H9 (cell line): Measurements from ENCODE around the gene GRHPR. TPM values are rescaled to one million over a fixed set of nuclear protein-coding genes. Genes with fewer than 3 reads are reported as not detected.
A peak's percentile ranks its signal among the peaks of the same experiment; 100 is the strongest.

Source experiments
- DNase-seq: peaks from one replicate; pipeline ENCODE4 v3.0.0-alpha.2; 2017
- H2AFZ ChIP-seq: one replicate; pipeline ENCODE4 v1.6.1; 2013; ENCODE audit warnings: mild to moderate bottlenecking, low read length, control low read depth, moderate library complexity
- H2AK5ac ChIP-seq: 2 replicates; pipeline ENCODE4 v1.6.1; 2013; ENCODE audit warnings: low read length, control low read depth, mixed read lengths; ENCODE audit not compliant: insufficient read length
- H2BK120ac ChIP-seq: one replicate; pipeline ENCODE4 v1.6.1; 2013; ENCODE audit warnings: low read depth, mild to moderate bottlenecking, low read length, control low read depth, inconsistent platforms; ENCODE audit not compliant: poor library complexity, severe bottlenecking
- H2BK12ac ChIP-seq: 2 replicates; pipeline ENCODE4 v1.6.1; 2013; ENCODE audit warnings: low read length, control low read depth, mixed read lengths, low read depth; ENCODE audit not compliant: insufficient read length
- H2BK15ac ChIP-seq: 2 replicates; pipeline ENCODE4 v1.6.1; 2013; ENCODE audit warnings: low read depth, low read length, control low read depth
- H2BK20ac ChIP-seq: one replicate; pipeline ENCODE4 v1.6.1; 2013; ENCODE audit warnings: low read depth, mild to moderate bottlenecking, low read length, control low read depth, inconsistent platforms; ENCODE audit not compliant: poor library complexity, severe bottlenecking
- H2BK5ac ChIP-seq: 2 replicates; pipeline ENCODE4 v1.6.1; 2013; ENCODE audit warnings: low read length, control low read depth, mixed read lengths; ENCODE audit not compliant: insufficient read length
- H3K14ac ChIP-seq: 2 replicates; pipeline ENCODE4 v1.6.1; 2013; ENCODE audit warnings: low read length, control low read depth; ENCODE audit not compliant: insufficient read depth
- H3K18ac ChIP-seq: 2 replicates; pipeline ENCODE4 v1.6.1; 2013; ENCODE audit warnings: low read depth, mild to moderate bottlenecking, mixed read lengths, low read length, control low read depth; ENCODE audit not compliant: insufficient read length
- H3K23ac ChIP-seq: 2 replicates; pipeline ENCODE4 v1.6.1; 2013; ENCODE audit warnings: low read length, control low read depth, mixed read lengths, low read depth; ENCODE audit not compliant: insufficient read length
- H3K23me2 ChIP-seq: 2 replicates; pipeline ENCODE4 v1.6.1; 2013; ENCODE audit warnings: low read depth, mild to moderate bottlenecking, mixed read lengths, low read length, control low read depth; ENCODE audit not compliant: insufficient read length, poor library complexity, severe bottlenecking
- H3K27ac ChIP-seq: 2 replicates; pipeline ENCODE4 v1.5.1; 2013; ENCODE audit warnings: low read length, control low read depth, mixed read lengths, low read depth; ENCODE audit not compliant: insufficient read length
- H3K27me3 ChIP-seq: 2 replicates; pipeline ENCODE4 v1.6.1; 2013; ENCODE audit warnings: low read length, control low read depth, inconsistent platforms; ENCODE audit not compliant: insufficient read depth
- H3K4ac ChIP-seq: 2 replicates; pipeline ENCODE4 v1.6.1; 2013; ENCODE audit warnings: low read depth, mild to moderate bottlenecking, control low read depth, inconsistent platforms, low read length, moderate library complexity
- H3K4me1 ChIP-seq: 2 replicates; pipeline ENCODE4 v1.6.1; 2013; ENCODE audit warnings: low read length, control low read depth, inconsistent platforms; ENCODE audit not compliant: insufficient read depth
- H3K4me2 ChIP-seq: 2 replicates; pipeline ENCODE4 v1.6.1; 2013; ENCODE audit warnings: low read length, control low read depth, mixed read lengths; ENCODE audit not compliant: insufficient read length, insufficient read depth
- H3K56ac ChIP-seq: 2 replicates; pipeline ENCODE4 v1.6.1; 2013; ENCODE audit warnings: low read depth, mild to moderate bottlenecking, mixed read lengths, low read length, control low read depth; ENCODE audit not compliant: insufficient read length
- H3K79me1 ChIP-seq: 2 replicates; pipeline ENCODE4 v1.6.1; 2013; ENCODE audit warnings: low read depth, mild to moderate bottlenecking, moderate library complexity, low read length, control low read depth, inconsistent platforms; ENCODE audit not compliant: insufficient read depth, poor library complexity, severe bottlenecking
- H3K79me2 ChIP-seq: 2 replicates; pipeline ENCODE4 v1.6.1; 2013; ENCODE audit warnings: low read length, control low read depth, inconsistent platforms; ENCODE audit not compliant: insufficient read depth
- H3K9ac ChIP-seq: 2 replicates; pipeline ENCODE4 v1.6.1; 2013; ENCODE audit warnings: low read length, control low read depth, mixed read lengths; ENCODE audit not compliant: insufficient read length; ENCODE audit errors: extremely low read depth
- H3K9me3 ChIP-seq: one replicate; pipeline ENCODE4 v1.6.1; 2013; ENCODE audit warnings: low read depth, low read length, inconsistent platforms; ENCODE audit not compliant: control insufficient read depth
- H3T11ph ChIP-seq: one replicate; pipeline ENCODE4 v1.6.1; 2013; ENCODE audit warnings: mild to moderate bottlenecking, low read length, control low read depth, inconsistent platforms
- H4K20me1 ChIP-seq: one replicate; pipeline ENCODE4 v1.6.1; 2013; ENCODE audit not compliant: control insufficient read depth, insufficient read length, insufficient read depth
- H4K5ac ChIP-seq: 2 replicates; pipeline ENCODE4 v1.6.1; 2013; ENCODE audit warnings: low read depth, mild to moderate bottlenecking, mixed read lengths, low read length, control low read depth; ENCODE audit not compliant: insufficient read length
- H4K8ac ChIP-seq: replicated peaks from 2 replicates; pipeline ENCODE4 v1.6.1; 2013; ENCODE audit warnings: low read length, control low read depth, mixed read lengths, low read depth; ENCODE audit not compliant: insufficient read length
- H4K91ac ChIP-seq: 2 replicates; pipeline ENCODE4 v1.6.1; 2013; ENCODE audit warnings: low read depth, mild to moderate bottlenecking, moderate library complexity, mixed read lengths, low read length, control low read depth; ENCODE audit not compliant: insufficient read length
- H3K27ac Mint-ChIP-seq, 3 experiments: 2 replicates in 2 of 3; 3 replicates in 1 of 3; pipeline ENCODE4 v1.8.0; 2020 to 2021; ENCODE audit warnings: mixed read lengths in 3 of 3, mild to moderate bottlenecking in 1 of 3, moderate library complexity in 1 of 3
- H3K27me3 Mint-ChIP-seq: 2 replicates; pipeline ENCODE4 v1.8.0; 2021; ENCODE audit warnings: low read depth, mild to moderate bottlenecking, moderate library complexity, mixed read lengths
- H3K36me3 Mint-ChIP-seq, 3 experiments: 2 replicates in 2 of 3; 3 replicates in 1 of 3; pipeline ENCODE4 v1.8.0; 2020 to 2021; ENCODE audit warnings: low read depth in 3 of 3, mixed read lengths in 3 of 3; ENCODE audit not compliant: insufficient read depth in 1 of 3
- H3K4me1 Mint-ChIP-seq, 2 experiments: 2 replicates each; pipeline ENCODE4 v1.8.0; 2020; ENCODE audit warnings: mixed read lengths in 2 of 2
- H3K4me3 Mint-ChIP-seq, 2 experiments: 2 replicates in 1 of 2; 3 replicates in 1 of 2; pipeline ENCODE4 v1.8.0; 2020 to 2021; ENCODE audit warnings: mild to moderate bottlenecking in 2 of 2, mixed read lengths in 2 of 2, moderate library complexity in 1 of 2
- H3K9me3 Mint-ChIP-seq, 2 experiments: 2 replicates in 1 of 2; 3 replicates in 1 of 2; pipeline ENCODE4 v1.8.0; 2020; ENCODE audit warnings: mild to moderate bottlenecking in 2 of 2, mixed read lengths in 2 of 2, moderate library complexity in 1 of 2
- WGBS: extraction: QIAGEN DNeasy Blood & Tissue Kit; methylation state at CpG from one replicate; pipeline ENCODE4 v1.1.7; 2013; ENCODE audit warnings: missing lambda C conversion rate, low lambda C conversion rate, mixed read lengths; ENCODE audit not compliant: insufficient read length; ENCODE audit errors: extremely low coverage; 5-methylcytosine and 5-hydroxymethylcytosine counted together
- total RNA-seq: library from RNA; stranded (reverse); gene quantifications from 2 replicates; pipeline ENCODE4 v1.2.1, GENCODE V29; 2021
- TF ChIP-seq, protein P1 (sequence below): fragments of 200-600 bp; sonication (generic); conservative IDR thresholded peaks from 3 replicates; pipeline ENCODE4 v1.8.0; 2021; ENCODE audit warnings: antibody characterized with exemption, mild to moderate bottlenecking

GRHPR gene
- total RNA-seq, 1 experiment from 2014 or later, result 97.9 TPM

DNA sequence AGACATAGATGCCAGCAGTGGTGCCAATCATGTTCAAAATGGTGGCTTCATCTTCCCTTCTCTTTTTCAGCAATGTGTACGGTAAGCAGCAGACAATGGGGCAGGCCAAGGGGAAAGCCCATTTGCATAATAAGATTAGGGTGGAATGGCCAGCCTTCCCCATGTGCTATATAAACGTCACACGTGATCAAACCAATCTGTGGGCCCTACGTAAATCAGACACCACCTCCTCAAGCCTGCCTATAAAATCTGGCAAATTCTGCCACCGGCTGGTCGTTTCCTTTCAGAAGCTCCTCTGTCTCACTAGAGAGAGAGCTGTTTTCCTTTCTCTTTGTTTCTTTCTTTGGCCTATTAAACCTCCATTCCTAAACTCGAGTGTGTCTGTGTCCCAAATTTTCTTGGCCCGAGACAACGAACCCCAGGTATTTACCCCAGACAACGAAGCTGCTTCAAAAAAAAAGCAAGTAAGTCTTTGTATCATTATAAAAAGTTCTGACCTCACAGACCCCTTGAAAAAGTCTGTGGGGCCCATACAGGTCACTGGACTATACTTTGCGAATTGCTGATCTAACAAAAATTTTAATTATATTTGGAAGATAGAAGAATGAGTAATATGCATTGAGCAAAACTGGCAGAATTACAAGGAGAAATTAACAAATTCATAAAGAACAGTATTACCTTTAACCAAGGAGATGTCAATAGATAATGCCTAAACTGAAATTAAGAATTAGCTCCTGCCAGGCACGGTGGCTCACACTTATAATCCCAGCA lies 27.6 kb downstream of the GRHPR start:
- DNase-seq, result no peak
- Histone ChIP-seq H3K23ac (no peak overlapping the region), H3K27ac (no peak overlapping the region), H2BK120ac (no peak overlapping the region), H3K4ac (no peak overlapping the region), H3K4me1 (no peaks in the 10 kb centered on the region), H2AK5ac (no peak overlapping the region), H3K9me3 (no peaks in the 10 kb centered on the region), H3K9ac (no peak overlapping the region), H3K14ac (no peak overlapping the region), H3K23me2 (no peaks in the 10 kb centered on the region), H4K20me1 (no peaks in the 10 kb centered on the region), H3K56ac (no peak overlapping the region), H2BK15ac (no peak overlapping the region), H3K79me2 (peaks cover 11% of the 10 kb centered on the region), H2AFZ (no peak overlapping the region), H4K8ac (no peak overlapping the region), H3K4me2 (no peak overlapping the region), H2BK12ac (no peak overlapping the region), H3K27me3 (no peaks in the 10 kb centered on the region), H4K91ac (no peak overlapping the region), H2BK20ac (no peak overlapping the region), H3K79me1 (peaks cover 16% of the 10 kb centered on the region), H3T11ph (no peak overlapping the region), H3K18ac (no peak overlapping the region), H4K5ac (no peak overlapping the region), H2BK5ac (no peak overlapping the region)
- H3K27ac Mint-ChIP-seq, result peak overlapping the region; percentile 16 to 92 (median 42); a peak in 4 of 7 replicates
- H3K9me3 Mint-ChIP-seq, result peaks cover 0 to 2% of the 10 kb centered on the region in 2 experiments; a peak in 1 of 5 replicates
- WGBS, result no CpG with 5 or more reads among the region's 12 CpGs
- H3K4me1 Mint-ChIP-seq, result peaks cover 12 to 28% of the 10 kb centered on the region in 2 experiments
- H3K27me3 Mint-ChIP-seq, result no peaks in the 10 kb centered on the region; the same call in 1 of the 2 replicates
- no peak overlapping the region for H3K4me3 Mint-ChIP-seq
- peaks cover 12 to 21% (median 16%) of the 10 kb centered on the region in 3 experiments; a peak in 6 of 7 replicates for H3K36me3 Mint-ChIP-seq
- TF ChIP-seq, protein P1, sequence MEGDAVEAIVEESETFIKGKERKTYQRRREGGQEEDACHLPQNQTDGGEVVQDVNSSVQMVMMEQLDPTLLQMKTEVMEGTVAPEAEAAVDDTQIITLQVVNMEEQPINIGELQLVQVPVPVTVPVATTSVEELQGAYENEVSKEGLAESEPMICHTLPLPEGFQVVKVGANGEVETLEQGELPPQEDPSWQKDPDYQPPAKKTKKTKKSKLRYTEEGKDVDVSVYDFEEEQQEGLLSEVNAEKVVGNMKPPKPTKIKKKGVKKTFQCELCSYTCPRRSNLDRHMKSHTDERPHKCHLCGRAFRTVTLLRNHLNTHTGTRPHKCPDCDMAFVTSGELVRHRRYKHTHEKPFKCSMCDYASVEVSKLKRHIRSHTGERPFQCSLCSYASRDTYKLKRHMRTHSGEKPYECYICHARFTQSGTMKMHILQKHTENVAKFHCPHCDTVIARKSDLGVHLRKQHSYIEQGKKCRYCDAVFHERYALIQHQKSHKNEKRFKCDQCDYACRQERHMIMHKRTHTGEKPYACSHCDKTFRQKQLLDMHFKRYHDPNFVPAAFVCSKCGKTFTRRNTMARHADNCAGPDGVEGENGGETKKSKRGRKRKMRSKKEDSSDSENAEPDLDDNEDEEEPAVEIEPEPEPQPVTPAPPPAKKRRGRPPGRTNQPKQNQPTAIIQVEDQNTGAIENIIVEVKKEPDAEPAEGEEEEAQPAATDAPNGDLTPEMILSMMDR, result no peak
